CD4-positive, alpha-beta memory T cell (primary cell): Measurements from ENCODE around the gene WDR38. TPM values are rescaled to one million over a fixed set of nuclear protein-coding genes. Genes with fewer than 3 reads are reported as not detected.
A peak's percentile ranks its signal among the peaks of the same experiment; 100 is the strongest.

Source experiments
- CTCF ChIA-PET: fragments of 350-600 bp; sonication (Branson Sonifier 250); formaldehyde crosslinking; loops from one replicate; lab custom pipeline; 2021; ENCODE audit warnings: inconsistent platforms; ENCODE audit not compliant: partially characterized antibody; lab: Charles Lee
- POLR2A ChIA-PET: fragments of 350-600 bp; sonication (Branson Sonifier 250); formaldehyde crosslinking; loops from one replicate; lab custom pipeline; 2021; ENCODE audit not compliant: partially characterized antibody; lab: Charles Lee
- DNase-seq, 5 donors: peaks; one replicate each; pipeline versions ENCODE4 v3.0.0 to v3.0.0-alpha.2; 2020 to 2022; ENCODE audit warnings: mixed read lengths in 1 of 5
- H3K27ac ChIP-seq: one replicate; pipeline ENCODE4 v1.7.0; 2013; ENCODE audit warnings: low read depth, low read length
- H3K27me3 ChIP-seq: 2 replicates; pipeline ENCODE4 v1.7.0; 2013; ENCODE audit warnings: mild to moderate bottlenecking, low read length, moderate library complexity; ENCODE audit not compliant: insufficient read depth
- H3K36me3 ChIP-seq: 2 replicates; pipeline ENCODE4 v1.7.0; 2013; ENCODE audit warnings: mild to moderate bottlenecking, low read length, moderate library complexity; ENCODE audit not compliant: insufficient read depth
- H3K4me1 ChIP-seq: 2 replicates; pipeline ENCODE4 v1.7.0; 2013; ENCODE audit warnings: mild to moderate bottlenecking, low read length, moderate library complexity; ENCODE audit not compliant: insufficient read depth
- H3K4me3 ChIP-seq, 2 donors: one replicate each; pipeline ENCODE4 v1.7.0; 2013; ENCODE audit warnings: low read length in 2 of 2, mild to moderate bottlenecking in 1 of 2
- H3K9me3 ChIP-seq, 2 donors: one replicate each; pipeline ENCODE4 v1.7.0; 2013; ENCODE audit warnings: low read length in 2 of 2, control low read depth in 1 of 2; ENCODE audit not compliant: control insufficient read depth in 1 of 2
- H3K27ac Mint-ChIP-seq, 7 donors: one replicate each; pipeline ENCODE4 v1.8.0; 2020 to 2021; ENCODE audit warnings: mixed read lengths in 7 of 7, mild to moderate bottlenecking in 6 of 7, inconsistent platforms in 3 of 7, moderate library complexity in 3 of 7
- H3K27me3 Mint-ChIP-seq, 2 donors: one replicate each; pipeline ENCODE4 v1.8.0; 2020 to 2021; ENCODE audit warnings: mixed read lengths in 2 of 2
- H3K36me3 Mint-ChIP-seq, 2 donors: one replicate each; pipeline ENCODE4 v1.8.0; 2020 to 2021; ENCODE audit warnings: mixed read lengths in 2 of 2, inconsistent platforms in 1 of 2, mild to moderate bottlenecking in 1 of 2
- H3K4me1 Mint-ChIP-seq, 4 donors: one replicate each; pipeline ENCODE4 v1.8.0; 2020 to 2021; ENCODE audit warnings: mixed read lengths in 4 of 4, mild to moderate bottlenecking in 1 of 4
- H3K4me3 Mint-ChIP-seq, 8 donors: one replicate each; pipeline ENCODE4 v1.8.0; 2020 to 2021; ENCODE audit warnings: mixed read lengths in 8 of 8, mild to moderate bottlenecking in 7 of 8, moderate library complexity in 6 of 8, inconsistent platforms in 3 of 8
- H3K9me3 Mint-ChIP-seq, 8 donors: one replicate each; pipeline ENCODE4 v1.8.0; 2020 to 2021; ENCODE audit warnings: mixed read lengths in 8 of 8, mild to moderate bottlenecking in 5 of 8, inconsistent platforms in 3 of 8, moderate library complexity in 1 of 8
- intact Hi-C: fragments of 100-400 bp; cut with micrococcal nuclease; formaldehyde crosslinking; loops from one replicate; pipeline ENCODE4 v1.15.1; 2023
- polyA plus RNA-seq, 2 donors: library from polyadenylated mRNA; unstranded; fragments of 300-500 nt; fragmentation: Illumina TruSeq; gene quantifications; one replicate each; pipeline ENCODE4 v1.2.3, GENCODE V29; 2021
- total RNA-seq, 2 experiments: library from RNA; stranded (reverse); gene quantifications; one replicate each; pipeline ENCODE4 v1.2.3, GENCODE V29; 2021

WDR38 gene
- total and polyA plus RNA-seq, 4 experiments from 2014 or later: not detected

DNA sequence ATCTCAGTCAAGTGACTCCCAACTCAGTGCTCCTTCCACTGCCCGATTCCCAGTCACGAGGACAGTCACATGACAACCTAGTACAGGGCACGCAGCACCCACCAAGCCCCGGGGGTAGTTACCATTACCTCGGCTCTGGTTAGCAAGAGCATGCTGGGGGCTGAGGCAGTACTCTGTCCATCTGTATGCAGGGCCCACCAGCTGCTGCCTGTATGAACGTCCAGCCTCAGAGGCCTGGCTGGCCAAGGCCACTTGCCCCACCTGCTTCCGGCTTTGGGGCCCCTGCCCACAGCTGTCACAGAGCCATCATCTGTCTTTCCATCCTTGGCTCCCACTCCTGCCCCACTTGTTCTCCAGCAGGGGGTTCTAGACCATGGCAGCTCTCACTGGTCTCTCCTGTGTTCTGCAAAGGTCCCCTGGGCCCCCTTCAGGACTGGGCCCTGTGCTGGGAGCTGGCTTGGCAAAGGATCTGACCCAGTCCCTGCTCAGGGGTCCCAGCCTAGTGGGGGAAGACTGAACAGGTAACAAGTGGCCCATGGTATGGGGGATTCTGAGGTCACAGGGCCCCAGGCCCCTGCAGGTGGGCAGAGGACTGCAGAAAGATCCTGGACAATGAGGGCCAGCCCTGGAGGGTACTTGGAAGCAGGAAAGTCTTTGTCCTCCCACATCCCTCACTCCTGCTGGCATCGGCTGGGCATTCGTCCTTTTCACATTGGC lies 5.2 kb downstream of the WDR38 start:
- Histone ChIP-seq H3K27ac (no peak overlapping the region), H3K27me3 (no peaks in the 10 kb centered on the region), H3K36me3 (peaks cover 45% of the 10 kb centered on the region), H3K4me3 (no peak overlapping the region), H3K4me1 (peaks cover 27% of the 10 kb centered on the region), H3K9me3 (no peaks in the 10 kb centered on the region)
- H3K36me3 Mint-ChIP-seq: peaks cover 21 to 47% of the 10 kb centered on the region in 2 donors
- ChIA-PET CTCF (interaction anchor here (10.5 kb wide), 1 partner anchor 84 kb away, joined by 230 read pairs; the partner anchor contains the start of genes NR6A1 and OLFML2A), POLR2A (interaction anchor here (7.2 kb wide), 1 partner anchor 13 kb away, joined by 74 read pairs; no protein-coding TSS in a partner anchor)
- H3K4me1 Mint-ChIP-seq: peaks cover 20 to 39% (median 28%) of the 10 kb centered on the region in 4 donors
- intact Hi-C loops: no loop called here
- H3K4me3 Mint-ChIP-seq: no peak overlapping the region
- no peaks in the 10 kb centered on the region for H3K27me3 Mint-ChIP-seq
- DNase-seq: peak in 1 of 5 donors; percentile 24
- H3K9me3 Mint-ChIP-seq: peaks cover 0 to 2% (median 0%) of the 10 kb centered on the region in 8 donors
- peak overlapping the region in 2 of 7 donors; percentile 17 to 42 for H3K27ac Mint-ChIP-seq

DNA sequence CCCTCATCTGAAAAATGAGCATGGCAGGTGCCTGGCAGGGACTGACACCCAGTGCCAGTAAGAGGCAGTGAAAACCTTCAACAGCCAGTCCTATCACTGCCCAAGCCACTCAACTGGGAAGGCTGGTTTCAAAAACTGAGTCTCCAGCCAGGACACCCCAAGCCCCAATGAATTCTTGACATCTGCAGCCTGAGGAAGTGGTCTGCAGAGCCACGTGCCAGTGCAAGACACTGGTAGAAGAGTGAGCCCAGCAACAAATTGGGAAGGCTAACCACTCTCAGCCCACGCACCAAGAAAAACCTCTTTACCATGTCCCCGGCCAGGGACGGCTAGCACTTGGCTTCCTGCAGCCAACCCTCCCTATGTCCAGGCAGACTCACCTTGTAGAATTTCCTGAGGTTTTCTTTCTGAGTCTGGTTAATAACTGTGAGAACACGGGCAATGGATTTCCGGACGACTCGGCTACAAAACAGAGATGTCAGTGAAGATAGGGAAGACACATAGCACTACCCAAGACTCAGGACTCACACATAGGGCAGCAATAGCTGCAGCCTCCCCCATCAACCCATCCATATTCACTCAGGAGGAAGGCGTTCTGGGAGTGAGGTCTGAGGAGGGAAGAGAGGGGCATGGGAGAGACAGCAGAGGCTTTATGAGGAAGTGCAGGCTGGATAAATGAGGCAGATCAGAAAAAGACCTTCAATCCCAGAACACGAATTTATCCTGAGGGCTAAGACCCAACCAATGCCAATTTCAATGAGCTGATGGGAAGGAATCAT lies 6.7 kb downstream of the WDR38 start:
- peak overlapping the region in 1 of 2 donors; percentile 78 for H3K4me3 ChIP-seq

GRCh38 chr9:124860582-124861341 lies 7.5 kb downstream of the WDR38 start:
- H3K9me3 ChIP-seq: no peaks in the 10 kb centered on the region
- peak overlapping the region; percentile 5 to 78 for H3K4me3 ChIP-seq
- H3K27me3 Mint-ChIP-seq: no peaks in the 10 kb centered on the region
- intact Hi-C loops: loop anchor here (1.0 to 2.0 kb wide), 3 partner anchors 9 to 328 kb away; partner anchors contain the start of genes NR6A1 and PPP6C
- peaks cover 26% of the 10 kb centered on the region for H3K4me1 ChIP-seq
- H3K27ac Mint-ChIP-seq: peak overlapping the region; percentile 87 to 99 (median 95)
- H3K36me3 Mint-ChIP-seq: peaks cover 21 to 47% of the 10 kb centered on the region in 2 donors
- ChIA-PET POLR2A (interaction anchor here (0.6 to 7.2 kb wide), 14 partner anchors 8 to 401 kb away, joined by 3 to 74 read pairs (median 5); partner anchors contain the start of genes GAPVD1, GOLGA1, HSPA5 and NR6A1), CTCF (interaction anchor here (0.8 to 3.6 kb wide), 7 partner anchors 8 to 283 kb away, joined by 3 to 36 read pairs (median 5); partner anchors contain the start of genes NR6A1, SCAI and WDR38)
- peak overlapping the region; percentile 95 for H3K27ac ChIP-seq
- peaks cover 45% of the 10 kb centered on the region for H3K36me3 ChIP-seq
- no peak for DNase-seq
- H3K4me1 Mint-ChIP-seq: peaks cover 20 to 41% (median 29%) of the 10 kb centered on the region in 4 donors
- H3K27me3 ChIP-seq: no peaks in the 10 kb centered on the region
- no peaks in the 10 kb centered on the region for H3K9me3 Mint-ChIP-seq
- peak overlapping the region; percentile 91 to 100 (median 96) for H3K4me3 Mint-ChIP-seq

More for the DNA sequence above, 6.7 kb downstream of the WDR38 start:
- H3K27ac ChIP-seq: peak overlapping the region; percentile 95
- Mint-ChIP-seq H3K36me3 (peaks cover 21 to 47% of the 10 kb centered on the region in 2 donors), H3K27me3 (no peaks in the 10 kb centered on the region), H3K9me3 (no peaks in the 10 kb centered on the region), H3K4me1 (peaks cover 20 to 43% (median 29%) of the 10 kb centered on the region in 4 donors), H3K27ac (peak overlapping the region; percentile 57 to 99 (median 92)), H3K4me3 (peak overlapping the region; percentile 71 to 100 (median 96))
- ChIA-PET POLR2A (interaction anchor here (0.6 to 7.2 kb wide), 8 partner anchors 11 to 89 kb away, joined by 3 to 74 read pairs (median 4); partner anchors contain the start of gene NR6A1), CTCF (interaction anchor here (0.8 to 10.5 kb wide), 7 partner anchors 7 to 283 kb away, joined by 3 to 230 read pairs (median 11); partner anchors contain the start of genes NR6A1, OLFML2A, SCAI and WDR38)
- H3K36me3 ChIP-seq: peaks cover 45% of the 10 kb centered on the region
- peaks cover 26% of the 10 kb centered on the region for H3K4me1 ChIP-seq
- no peaks in the 10 kb centered on the region for H3K27me3 ChIP-seq
- H3K9me3 ChIP-seq: no peaks in the 10 kb centered on the region
- DNase-seq: no peak
- intact Hi-C loops: loop anchor here (2.0 kb wide), 1 partner anchor 329 kb away; the partner anchor contains the start of gene PPP6C

DNA sequence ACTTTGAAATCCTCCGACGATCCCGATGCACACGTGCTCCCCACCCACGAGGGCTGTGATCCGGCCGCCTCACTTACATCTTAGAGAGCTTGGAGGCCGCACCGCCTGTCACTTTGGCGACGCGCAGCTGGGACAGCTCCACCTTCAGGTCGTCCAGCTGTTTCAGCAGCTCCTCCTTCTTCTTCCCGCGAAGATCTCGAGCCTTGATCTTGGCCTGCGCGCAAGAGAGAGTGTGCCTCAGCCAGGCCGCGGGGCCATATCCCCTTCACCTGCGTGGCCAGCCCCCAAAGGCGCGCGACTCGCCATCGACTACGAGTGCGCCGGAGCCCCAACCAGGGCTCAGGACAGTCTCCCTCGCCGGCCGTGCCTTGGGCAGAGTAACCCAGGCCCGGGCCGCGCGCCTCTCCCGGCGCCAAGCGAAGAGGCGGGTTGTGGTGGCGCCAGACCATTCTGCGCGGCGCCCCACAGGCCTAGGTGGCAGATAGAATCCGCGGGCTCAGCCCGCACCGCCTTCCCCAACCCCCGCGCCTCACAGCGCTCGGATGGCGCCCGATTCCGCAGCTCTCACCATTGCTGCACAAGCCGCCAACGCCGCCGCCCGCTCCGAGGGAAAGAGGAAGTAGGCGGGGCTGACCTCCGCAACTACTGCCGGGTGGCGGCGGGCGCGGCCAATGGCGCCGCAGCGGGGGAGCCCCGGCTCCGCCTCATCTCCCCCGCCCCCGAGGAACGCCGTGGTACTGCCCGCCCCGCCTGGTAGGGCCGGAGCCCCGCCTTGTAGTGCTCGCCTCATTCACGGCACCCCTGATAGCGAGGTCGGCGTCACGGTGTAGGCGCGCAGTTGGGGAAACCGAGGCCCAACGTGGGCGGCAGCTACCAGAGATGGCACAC lies 8.3 kb downstream of the WDR38 start, which contains the start of the genes ARPC5L and RPL35:
Gene ARPC5L, plus strand, starts transcription at position 789 of the 888 bp plus-strand sequence. CDS start 7,161 bp downstream, outside the sequence.
Gene RPL35, minus strand, starts transcription at position 616 of the 888 bp plus-strand sequence. Its CDS starts 45 bp downstream, at position 571.
- H3K4me3 Mint-ChIP-seq: peak within 1 kb of the TSS; percentile 91 to 100 (median 96)
- peak within 1 kb of the TSS; percentile 78 to 84 for H3K4me3 ChIP-seq

DNA sequence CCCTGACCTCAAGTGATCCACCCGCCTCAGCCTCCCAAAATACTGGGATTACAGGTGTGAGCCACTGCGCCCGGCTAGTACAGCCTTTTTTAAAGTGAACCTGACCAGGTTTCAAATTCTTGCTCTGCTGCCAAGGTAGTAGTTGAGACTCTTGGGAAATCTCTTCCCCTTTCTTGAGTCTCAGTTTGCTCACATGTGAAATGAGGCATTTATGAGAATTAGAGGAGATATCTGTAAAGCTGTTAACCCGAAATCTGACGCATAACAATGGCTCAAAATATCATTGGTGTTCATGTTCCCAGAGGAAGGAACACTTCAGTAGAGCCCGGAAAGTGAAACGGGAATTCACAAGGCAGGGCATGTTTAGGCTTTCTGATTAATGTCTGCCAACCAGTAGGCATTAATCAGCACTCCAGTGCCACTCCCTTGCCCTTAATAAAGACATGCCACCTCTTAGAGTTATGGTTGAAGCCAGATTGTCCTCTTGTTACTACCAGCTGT lies 10.2 kb downstream of the WDR38 start:
- H3K4me1 Mint-ChIP-seq: peaks cover 22 to 57% (median 34%) of the 10 kb centered on the region in 4 donors
- H3K27ac ChIP-seq: no peak overlapping the region
- H3K27me3 Mint-ChIP-seq: no peaks in the 10 kb centered on the region
- peak overlapping the region in 4 of 7 donors; percentile 36 to 92 (median 62) for H3K27ac Mint-ChIP-seq
- no peak overlapping the region for H3K4me3 ChIP-seq
- H3K36me3 ChIP-seq: peaks cover 28% of the 10 kb centered on the region
- peak overlapping the region; percentile 15 to 66 (median 56) for H3K4me3 Mint-ChIP-seq
- intact Hi-C loops: no loop called here
- H3K27me3 ChIP-seq: no peaks in the 10 kb centered on the region
- ChIA-PET POLR2A (interaction anchor here (1.0 to 3.1 kb wide), 4 partner anchors 14 to 331 kb away, joined by 3 to 17 read pairs (median 10); partner anchors contain the start of gene GOLGA1), CTCF (interaction anchor here (1.8 to 3.6 kb wide), 4 partner anchors 9 to 279 kb away, joined by 7 to 36 read pairs (median 14); partner anchors contain the start of genes SCAI and WDR38)
- peaks cover 37% of the 10 kb centered on the region for H3K4me1 ChIP-seq
- peaks cover 0 to under 1% (median 0%) of the 10 kb centered on the region in 8 donors for H3K9me3 Mint-ChIP-seq
- no peak for DNase-seq
- no peaks in the 10 kb centered on the region for H3K9me3 ChIP-seq
- H3K36me3 Mint-ChIP-seq: peaks cover 13 to 32% of the 10 kb centered on the region in 2 donors

More for the DNA sequence above, 8.3 kb downstream of the WDR38 start, which contains the start of the genes ARPC5L and RPL35:
- H3K27me3 Mint-ChIP-seq: no peaks in the 10 kb centered on the region
- peak; percentile 95 to 96 (median 95) for DNase-seq
- no peaks in the 10 kb centered on the region for H3K27me3 ChIP-seq
- no peaks in the 10 kb centered on the region for H3K9me3 Mint-ChIP-seq
- intact Hi-C loops: loop anchor here (1.0 to 2.0 kb wide), 6 partner anchors 8 to 400 kb away; partner anchors contain the start of genes GAPVD1, GOLGA1, HSPA5 and NR6A1
- H3K36me3 ChIP-seq: peaks cover 45% of the 10 kb centered on the region
- H3K4me1 Mint-ChIP-seq: peaks cover 20 to 41% (median 29%) of the 10 kb centered on the region in 4 donors
- H3K9me3 ChIP-seq: no peaks in the 10 kb centered on the region
- H3K36me3 Mint-ChIP-seq: peaks cover 21 to 47% of the 10 kb centered on the region in 2 donors
- POLR2A ChIA-PET: interaction anchor here (0.7 to 7.2 kb wide), 20 partner anchors 9 to 400 kb away, joined by 3 to 74 read pairs (median 4); partner anchors contain the start of genes GAPVD1, GOLGA1, HSPA5 and NR6A1
- CTCF ChIA-PET: interaction anchor here (1.0 to 3.6 kb wide), 9 partner anchors 8 to 282 kb away, joined by 3 to 36 read pairs (median 7); partner anchors contain the start of genes NR6A1, SCAI and WDR38
- H3K27ac ChIP-seq: peak within 1 kb of the TSS; percentile 95
- peaks cover 26% of the 10 kb centered on the region for H3K4me1 ChIP-seq
- peak within 1 kb of the TSS; percentile 92 to 99 (median 98) for H3K27ac Mint-ChIP-seq
